Non-pigmented ciliary epithelial cell (primary cell): ENCODE results near the gene CDK5RAP2.
"Not testable (repeated sequence)": the region's sequence is repeated elsewhere in the genome, so short reads cannot be mapped to it uniquely, and the experiment has no call there.

Source experiments
- DNase-seq: peaks from one replicate; pipeline ENCODE4 v3.0.0-alpha.2; 2010; ENCODE audit warnings: low read depth

CDK5RAP2 gene

GRCh38 chr9:120542701-120543490 lies 37.1 kb downstream of the CDK5RAP2 start:
- DNase-seq, result no peak

- DNase-seq, result no peak
Measured at GRCh38 chr9:120541921-120542320, 38.0 kb downstream of the CDK5RAP2 start.

GRCh38 chr9:120539951-120540350 lies 40.0 kb downstream of the CDK5RAP2 start:
- DNase-seq, result no peak

- no peak for DNase-seq
Measured at GRCh38 chr9:120538339-120538738, 41.6 kb downstream of the CDK5RAP2 start.

GRCh38 chr9:120536949-120537640 lies 42.9 kb downstream of the CDK5RAP2 start:
- DNase-seq, result no peak

- DNase-seq, result no peak
Measured at GRCh38 chr9:120536094-120536493, 43.9 kb downstream of the CDK5RAP2 start.

- DNase-seq, result no peak
Measured at GRCh38 chr9:120534266-120534665, 45.7 kb downstream of the CDK5RAP2 start.

GRCh38 chr9:120532891-120533290 lies 47.1 kb downstream of the CDK5RAP2 start:
- no peak for DNase-seq

- no peak for DNase-seq
Measured at GRCh38 chr9:120532475-120532874, 47.5 kb downstream of the CDK5RAP2 start.

- DNase-seq, result no peak
Measured at GRCh38 chr9:120531683-120532300, 48.2 kb downstream of the CDK5RAP2 start.

- not testable (repeated sequence) for DNase-seq
Measured at GRCh38 chr9:120530220-120530832, 49.6 kb downstream of the CDK5RAP2 start.

GRCh38 chr9:120528829-120529228 lies 51.1 kb downstream of the CDK5RAP2 start:
- no peak for DNase-seq

- DNase-seq, result no peak
Measured at GRCh38 chr9:120528327-120528726, 51.6 kb downstream of the CDK5RAP2 start.

GRCh38 chr9:120526534-120526933 lies 53.4 kb downstream of the CDK5RAP2 start:
- DNase-seq, result no peak

GRCh38 chr9:120524863-120525262 lies 55.1 kb downstream of the CDK5RAP2 start:
- no peak for DNase-seq

GRCh38 chr9:120524038-120524437 lies 55.9 kb downstream of the CDK5RAP2 start:
- no peak for DNase-seq

- DNase-seq, result no peak
Measured at GRCh38 chr9:120522558-120522957, 57.4 kb downstream of the CDK5RAP2 start.

- DNase-seq, result no peak
Measured at GRCh38 chr9:120522032-120522431, 57.9 kb downstream of the CDK5RAP2 start.

GRCh38 chr9:120521101-120521500 lies 58.9 kb downstream of the CDK5RAP2 start:
- DNase-seq, result no peak

GRCh38 chr9:120515996-120516395 lies 64.0 kb downstream of the CDK5RAP2 start:
- DNase-seq, result not testable (repeated sequence)

- DNase-seq, result not testable (repeated sequence)
Measured at GRCh38 chr9:120515481-120515880, 64.5 kb downstream of the CDK5RAP2 start.

GRCh38 chr9:120514405-120514804 lies 65.6 kb downstream of the CDK5RAP2 start:
- no peak for DNase-seq
